ENCODE measurements around the gene GPC4.

GPC4 gene

GRCh38 chrX:133434197-133434820, 19.0 kb upstream of the GPC4 start:
- no peak for TF ChIP-seq CTCF (conservative IDR thresholded peaks at IDR 0.05; ENCODE audit: low read depth)
- CTCF ChIA-PET: no interaction called here
- no peak overlapping the region for H3K27ac ChIP-seq
- DNase-seq (ENCODE audit: low spot score): no peak
- POLR2A ChIA-PET (ENCODE audit: low non-redundant PET): no interaction called here

GRCh38 chrX:133419911-133420310, 4.6 kb upstream of the GPC4 start:
- ChIA-PET CTCF (no interaction called here), POLR2A (ENCODE audit: low non-redundant PET) (no interaction called here)
- H3K27ac ChIP-seq: no peak overlapping the region
- TF ChIP-seq CTCF (conservative IDR thresholded peaks at IDR 0.05; ENCODE audit: low read depth): no peak
- no peak for DNase-seq (ENCODE audit: low spot score)

GRCh38 chrX:133418588-133418987, 3.3 kb upstream of the GPC4 start:
- POLR2A ChIA-PET (ENCODE audit: low non-redundant PET): no interaction called here
- CTCF ChIA-PET: no interaction called here
- no peak for DNase-seq (ENCODE audit: low spot score)
- TF ChIP-seq CTCF (conservative IDR thresholded peaks at IDR 0.05; ENCODE audit: low read depth): no peak
- H3K27ac ChIP-seq: no peak overlapping the region

- DNase-seq (ENCODE audit: low spot score): no peak
- no peak for TF ChIP-seq CTCF (conservative IDR thresholded peaks at IDR 0.05; ENCODE audit: low read depth)
- H3K27ac ChIP-seq: no peak overlapping the region
- ChIA-PET POLR2A (ENCODE audit: low non-redundant PET) (no interaction called here), CTCF (no interaction called here)
These were observed 2.1 kb upstream of the GPC4 start for GRCh38 chrX:133417364-133417763.

DNA sequence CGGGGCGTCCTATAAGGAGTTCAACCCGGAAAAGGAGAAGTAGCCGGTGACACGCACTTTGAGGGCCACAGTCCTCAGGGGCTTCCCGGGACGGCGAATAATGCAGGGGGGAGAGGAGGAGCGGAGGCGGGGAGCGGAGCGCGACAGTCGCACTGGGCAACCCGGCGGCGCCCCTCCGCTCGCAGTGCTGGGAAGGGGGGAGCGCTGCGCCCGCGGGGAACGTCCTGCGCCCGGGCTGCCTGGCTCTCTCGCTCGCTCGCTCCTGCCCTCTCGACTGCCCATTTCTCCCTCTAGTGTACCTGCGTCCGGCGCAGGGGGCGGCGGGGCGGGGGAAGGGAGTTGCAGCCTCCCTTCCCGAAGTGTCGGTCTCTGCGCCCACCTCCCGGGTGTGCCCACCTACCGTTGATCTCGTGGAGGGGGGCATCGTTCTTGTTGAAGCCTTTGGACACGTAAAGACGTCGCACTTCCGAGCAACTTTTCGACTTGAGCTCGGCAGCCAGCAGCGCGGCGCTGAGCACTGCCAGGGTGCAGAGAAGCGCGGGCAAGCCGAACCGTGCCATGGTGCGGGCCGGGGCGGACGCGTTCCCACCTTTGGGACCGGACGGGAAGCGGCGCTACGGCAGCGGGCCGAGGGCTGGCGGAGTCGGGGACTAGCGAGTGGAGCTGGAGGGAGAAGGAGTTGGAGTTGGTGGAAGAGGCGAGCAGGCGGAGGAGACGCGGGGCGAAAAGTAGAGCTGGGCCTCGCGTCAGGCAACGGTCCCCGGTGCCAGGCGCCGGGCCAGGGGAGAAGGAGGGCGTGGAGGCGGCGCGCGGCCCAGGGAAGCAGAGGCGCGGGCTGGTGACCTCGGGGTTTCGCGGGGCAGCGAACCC, 648 bp downstream of the GPC4 start:
- no peak for TF ChIP-seq CTCF (conservative IDR thresholded peaks at IDR 0.05; ENCODE audit: low read depth)
- ChIA-PET POLR2A (ENCODE audit: low non-redundant PET) (no interaction called here), CTCF (interaction anchor here (0.6 to 0.7 kb wide), 2 partner anchors 256 to 673 kb away, joined by 3 read pairs; no protein-coding TSS in a partner anchor)
- DNase-seq (ENCODE audit: low spot score): no peak
- H3K27ac ChIP-seq: no peak overlapping the region

GRCh38 chrX:133413218-133413925, 1.9 kb downstream of the GPC4 start:
- ChIA-PET POLR2A (ENCODE audit: low non-redundant PET) (no interaction called here), CTCF (interaction anchor here (0.7 kb wide), 1 partner anchor 55 kb away, joined by 3 read pairs; no protein-coding TSS in a partner anchor)
- H3K27ac ChIP-seq: no peak overlapping the region
- DNase-seq (ENCODE audit: low spot score): no peak
- no peak for TF ChIP-seq CTCF (conservative IDR thresholded peaks at IDR 0.05; ENCODE audit: low read depth)
